Measurements from ENCODE around the gene MARCKS.

The MARCKS gene

DNA sequence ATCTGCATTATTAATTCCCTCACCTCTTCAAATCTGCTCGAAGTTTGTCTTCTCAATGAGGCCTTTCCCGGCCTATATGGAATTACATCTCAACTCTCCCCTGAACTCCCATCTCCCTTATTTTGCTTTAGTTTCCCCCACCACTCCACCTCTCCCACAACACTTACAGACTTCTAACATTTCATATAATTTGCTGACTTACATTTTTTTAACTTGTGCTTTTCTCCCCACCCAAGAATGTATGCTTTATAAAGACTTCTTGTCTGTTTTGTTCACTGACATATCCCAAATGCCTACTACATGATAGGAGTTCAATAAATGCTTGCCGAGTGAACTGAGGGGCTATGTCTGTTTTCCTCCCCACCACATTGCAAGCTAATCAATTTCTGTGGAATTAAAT lies 3.9 kb upstream of the MARCKS start:
- no peak for DNase-seq (ENCODE audit: low spot score)

- peak; percentile 84 for DNase-seq (ENCODE audit: low spot score)
These were observed 2.3 kb upstream of the MARCKS start for GRCh38 chr6:113854531-113855499.

DNA sequence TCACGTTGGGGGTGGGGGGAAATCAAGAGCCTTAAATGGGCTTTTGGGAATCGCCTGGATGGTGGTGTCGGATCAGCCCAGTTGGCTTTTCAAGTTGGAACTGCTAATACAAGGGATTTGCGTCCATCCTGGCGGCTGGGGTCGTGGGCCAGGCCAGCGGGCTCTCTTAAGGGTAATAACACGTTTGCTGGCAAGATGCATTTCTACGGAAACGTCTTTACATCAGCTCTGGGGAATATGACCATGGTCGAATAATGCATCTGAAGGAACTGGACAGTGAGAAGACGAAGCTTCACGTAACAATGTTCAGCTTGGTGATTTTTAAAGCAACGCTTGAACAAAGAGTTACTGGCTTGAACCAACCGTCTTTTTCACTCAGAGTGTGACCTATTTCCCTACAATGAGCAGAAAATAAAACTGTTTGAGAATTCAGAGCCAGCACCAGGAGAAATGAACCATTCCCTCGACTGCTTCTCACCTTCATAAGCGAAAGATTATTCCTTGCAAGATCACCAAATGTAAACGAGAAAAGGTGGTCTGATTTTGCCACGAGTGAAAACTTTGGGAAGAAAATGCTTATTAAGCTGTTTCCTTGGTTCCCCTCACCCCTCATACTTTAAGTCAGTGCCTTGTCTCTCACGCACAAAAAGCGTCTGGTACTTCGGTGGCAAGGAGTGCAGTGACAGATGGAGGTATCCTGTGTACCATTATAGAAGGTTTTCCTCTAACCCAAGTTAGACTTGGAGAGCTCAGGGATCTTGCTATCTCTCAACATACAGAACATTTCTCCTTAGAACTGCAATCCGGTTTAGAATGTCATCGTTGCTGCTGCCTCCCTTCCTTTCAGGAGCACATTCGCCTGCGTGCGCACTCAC lies 1.4 kb upstream of the MARCKS start:
- peak; percentile 20 for DNase-seq (ENCODE audit: low spot score)

- no peak for DNase-seq (ENCODE audit: low spot score)
These were observed 845 bp upstream of the MARCKS start for GRCh38 chr6:113856375-113856624.

DNA sequence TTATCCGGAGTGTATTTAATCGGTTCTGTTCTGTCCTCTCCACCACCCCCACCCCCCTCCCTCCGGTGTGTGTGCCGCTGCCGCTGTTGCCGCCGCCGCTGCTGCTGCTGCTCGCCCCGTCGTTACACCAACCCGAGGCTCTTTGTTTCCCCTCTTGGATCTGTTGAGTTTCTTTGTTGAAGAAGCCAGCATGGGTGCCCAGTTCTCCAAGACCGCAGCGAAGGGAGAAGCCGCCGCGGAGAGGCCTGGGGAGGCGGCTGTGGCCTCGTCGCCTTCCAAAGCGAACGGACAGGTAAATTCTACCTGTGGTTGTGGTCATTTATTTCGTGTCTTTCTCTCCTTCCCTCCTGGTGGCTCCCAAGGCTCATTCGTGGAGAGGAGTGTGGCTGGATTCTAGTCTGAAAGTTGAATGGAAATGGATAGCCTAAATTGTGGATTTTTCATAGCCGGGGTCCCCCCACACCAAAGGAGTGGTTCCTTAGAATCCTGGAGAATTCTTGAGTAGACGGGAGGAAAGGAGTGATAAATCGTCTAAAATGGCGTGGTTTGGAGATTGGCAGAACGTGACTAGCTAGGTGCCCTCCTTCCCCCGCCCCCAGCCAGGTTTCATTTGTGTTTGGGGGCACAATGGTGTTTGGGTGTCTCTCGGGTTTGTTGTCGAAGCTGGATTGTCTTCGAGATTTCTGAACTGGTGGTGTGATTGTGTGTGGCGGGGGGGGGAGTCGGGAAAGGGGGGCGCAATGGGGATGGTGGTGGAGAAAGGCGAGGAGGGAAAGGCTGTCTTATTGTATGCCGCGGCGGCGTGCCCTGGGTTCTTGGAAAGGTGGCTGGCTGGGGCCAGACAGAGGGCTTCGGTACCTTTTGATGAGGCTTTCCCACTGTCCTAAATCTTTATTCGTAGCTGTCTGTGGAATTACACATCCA lies 673 bp downstream of the MARCKS start:
- DNase-seq (ENCODE audit: low spot score) = peak; percentile 50

DNA sequence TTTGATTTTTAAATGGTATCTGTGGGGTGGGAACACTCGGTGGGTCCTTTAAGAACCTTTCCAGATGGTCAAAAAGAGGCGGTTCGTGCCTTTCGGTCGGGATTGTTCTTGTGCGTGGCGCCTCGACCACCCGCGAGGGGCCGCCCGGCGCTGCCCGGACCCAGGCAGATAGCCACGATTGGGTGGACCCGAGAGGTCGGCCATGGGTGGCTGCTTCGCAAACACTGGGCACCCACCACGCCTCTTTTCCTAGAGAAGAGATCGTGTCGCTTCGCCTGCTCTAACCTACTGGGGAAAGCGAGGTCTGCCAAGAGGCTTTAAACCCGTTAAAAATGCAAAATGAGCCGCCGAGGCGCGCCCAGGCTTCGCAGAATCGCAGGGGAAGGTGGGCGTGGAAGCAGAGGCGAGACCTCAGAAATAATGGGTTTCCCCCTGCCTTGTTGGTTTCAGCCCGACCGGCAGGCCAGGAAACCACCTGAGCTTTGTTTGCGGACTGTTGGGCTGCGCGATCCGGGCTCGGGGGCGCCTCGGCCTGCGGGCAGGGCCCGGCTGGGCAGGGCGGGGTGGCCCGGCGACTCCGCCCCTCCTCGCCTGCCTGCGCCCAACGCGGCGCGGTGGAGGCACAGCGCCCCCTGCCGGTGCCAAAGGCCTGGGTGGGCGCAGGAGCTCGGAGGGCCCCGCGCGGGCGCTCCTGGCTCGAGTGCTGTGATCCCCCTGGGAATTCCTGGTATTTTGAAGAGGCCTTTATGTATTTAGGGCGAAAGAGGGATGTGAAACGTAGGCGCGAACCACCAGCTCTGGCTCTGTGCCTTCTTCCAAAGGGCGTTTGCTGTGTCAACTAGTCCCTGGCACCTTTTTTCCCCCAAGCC lies 1.6 kb downstream of the MARCKS start:
- peak; percentile 95 for DNase-seq (ENCODE audit: low spot score)

DNA sequence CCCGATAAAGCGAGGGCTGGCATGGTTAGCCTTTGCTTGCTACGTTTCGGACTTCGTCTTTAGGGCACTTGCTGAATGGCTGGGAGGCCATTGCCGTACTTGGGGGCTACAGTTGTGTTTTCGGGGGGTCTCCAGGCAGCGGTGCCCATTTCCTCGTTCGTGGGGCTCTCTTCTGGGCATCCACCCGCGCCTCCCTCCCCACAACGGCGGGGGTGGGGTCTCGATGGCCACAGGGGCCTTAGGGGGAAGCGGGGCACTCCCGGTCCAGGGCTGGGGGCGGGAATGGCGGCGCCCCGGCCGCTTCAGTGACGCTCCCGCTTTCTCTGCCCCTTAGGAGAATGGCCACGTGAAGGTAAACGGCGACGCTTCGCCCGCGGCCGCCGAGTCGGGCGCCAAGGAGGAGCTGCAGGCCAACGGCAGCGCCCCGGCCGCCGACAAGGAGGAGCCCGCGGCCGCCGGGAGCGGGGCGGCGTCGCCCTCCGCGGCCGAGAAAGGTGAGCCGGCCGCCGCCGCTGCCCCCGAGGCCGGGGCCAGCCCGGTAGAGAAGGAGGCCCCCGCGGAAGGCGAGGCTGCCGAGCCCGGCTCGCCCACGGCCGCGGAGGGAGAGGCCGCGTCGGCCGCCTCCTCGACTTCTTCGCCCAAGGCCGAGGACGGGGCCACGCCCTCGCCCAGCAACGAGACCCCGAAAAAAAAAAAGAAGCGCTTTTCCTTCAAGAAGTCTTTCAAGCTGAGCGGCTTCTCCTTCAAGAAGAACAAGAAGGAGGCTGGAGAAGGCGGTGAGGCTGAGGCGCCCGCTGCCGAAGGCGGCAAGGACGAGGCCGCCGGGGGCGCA lies 2.4 kb downstream of the MARCKS start:
- peak; percentile 48 for DNase-seq (ENCODE audit: low spot score)

DNA sequence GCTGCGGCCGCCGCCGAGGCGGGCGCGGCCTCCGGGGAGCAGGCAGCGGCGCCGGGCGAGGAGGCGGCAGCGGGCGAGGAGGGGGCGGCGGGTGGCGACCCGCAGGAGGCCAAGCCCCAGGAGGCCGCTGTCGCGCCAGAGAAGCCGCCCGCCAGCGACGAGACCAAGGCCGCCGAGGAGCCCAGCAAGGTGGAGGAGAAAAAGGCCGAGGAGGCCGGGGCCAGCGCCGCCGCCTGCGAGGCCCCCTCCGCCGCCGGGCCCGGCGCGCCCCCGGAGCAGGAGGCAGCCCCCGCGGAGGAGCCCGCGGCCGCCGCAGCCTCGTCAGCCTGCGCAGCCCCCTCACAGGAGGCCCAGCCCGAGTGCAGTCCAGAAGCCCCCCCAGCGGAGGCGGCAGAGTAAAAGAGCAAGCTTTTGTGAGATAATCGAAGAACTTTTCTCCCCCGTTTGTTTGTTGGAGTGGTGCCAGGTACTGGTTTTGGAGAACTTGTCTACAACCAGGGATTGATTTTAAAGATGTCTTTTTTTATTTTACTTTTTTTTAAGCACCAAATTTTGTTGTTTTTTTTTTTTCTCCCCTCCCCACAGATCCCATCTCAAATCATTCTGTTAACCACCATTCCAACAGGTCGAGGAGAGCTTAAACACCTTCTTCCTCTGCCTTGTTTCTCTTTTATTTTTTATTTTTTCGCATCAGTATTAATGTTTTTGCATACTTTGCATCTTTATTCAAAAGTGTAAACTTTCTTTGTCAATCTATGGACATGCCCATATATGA lies 3.2 kb downstream of the MARCKS start:
- DNase-seq (ENCODE audit: low spot score) = peak; percentile 34

DNA sequence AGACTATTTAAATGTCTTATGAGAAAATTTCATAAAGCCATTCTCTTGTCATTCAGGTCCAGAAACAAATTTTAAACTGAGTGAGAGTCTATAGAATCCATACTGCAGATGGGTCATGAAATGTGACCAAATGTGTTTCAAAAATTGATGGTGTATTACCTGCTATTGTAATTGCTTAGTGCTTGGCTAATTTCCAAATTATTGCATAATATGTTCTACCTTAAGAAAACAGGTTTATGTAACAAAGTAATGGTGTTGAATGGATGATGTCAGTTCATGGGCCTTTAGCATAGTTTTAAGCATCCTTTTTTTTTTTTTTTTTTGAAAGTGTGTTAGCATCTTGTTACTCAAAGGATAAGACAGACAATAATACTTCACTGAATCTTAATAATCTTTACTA lies 5.0 kb downstream of the MARCKS start:
- no peak for DNase-seq (ENCODE audit: low spot score)

DNA sequence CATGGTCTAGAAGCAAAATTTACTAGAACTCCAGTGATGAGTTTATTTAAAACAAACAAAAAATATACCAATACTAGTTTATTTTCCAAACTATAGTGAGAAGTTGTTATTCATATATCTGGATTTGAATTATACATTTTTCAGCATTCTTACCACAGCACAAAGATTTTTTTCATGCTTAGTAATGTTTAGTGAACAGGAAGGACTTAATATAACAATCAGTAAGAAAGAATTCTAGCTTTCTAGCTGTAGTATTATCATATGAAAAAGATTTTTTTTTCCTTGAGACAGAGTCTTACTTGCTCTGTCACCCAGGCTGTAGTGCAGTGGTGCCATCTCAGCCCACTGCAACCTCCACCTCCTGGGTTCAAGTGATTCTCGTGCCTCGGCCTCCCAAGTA lies 13.8 kb downstream of the MARCKS start:
- DNase-seq (ENCODE audit: low spot score) = no peak

- no peak for DNase-seq (ENCODE audit: low spot score)
These were observed 14.8 kb downstream of the MARCKS start for GRCh38 chr6:113871975-113872374.

DNA sequence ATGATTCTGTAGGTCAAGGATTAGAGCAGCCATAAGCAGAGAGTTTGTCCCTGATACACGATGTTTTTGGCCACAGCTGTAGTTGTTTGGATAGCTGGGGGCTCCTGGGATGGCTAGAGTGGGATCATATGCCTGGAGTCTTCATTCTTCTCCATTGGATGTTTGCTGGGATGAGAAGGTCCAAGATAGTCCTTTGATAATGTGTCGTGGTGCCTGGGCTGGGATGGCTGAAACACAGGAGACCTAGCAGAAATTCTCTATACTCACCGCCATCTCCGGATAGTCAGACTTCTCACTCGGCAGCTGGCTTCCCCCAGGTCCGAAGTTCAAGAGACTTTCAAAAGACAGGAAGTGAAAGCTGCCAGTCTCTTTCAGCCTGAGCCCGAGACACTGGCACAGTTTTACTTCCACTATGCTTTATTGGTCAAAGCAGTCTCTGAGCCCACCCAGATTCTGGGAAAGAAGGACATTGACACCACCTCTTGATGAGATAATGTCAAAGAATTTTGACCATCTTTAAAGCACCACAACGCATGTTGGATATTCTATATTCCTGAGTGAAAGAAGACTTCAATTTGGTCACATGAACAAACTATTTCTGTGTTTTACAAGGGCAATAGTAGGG lies 16.0 kb downstream of the MARCKS start:
- no peak for DNase-seq (ENCODE audit: low spot score)

DNA sequence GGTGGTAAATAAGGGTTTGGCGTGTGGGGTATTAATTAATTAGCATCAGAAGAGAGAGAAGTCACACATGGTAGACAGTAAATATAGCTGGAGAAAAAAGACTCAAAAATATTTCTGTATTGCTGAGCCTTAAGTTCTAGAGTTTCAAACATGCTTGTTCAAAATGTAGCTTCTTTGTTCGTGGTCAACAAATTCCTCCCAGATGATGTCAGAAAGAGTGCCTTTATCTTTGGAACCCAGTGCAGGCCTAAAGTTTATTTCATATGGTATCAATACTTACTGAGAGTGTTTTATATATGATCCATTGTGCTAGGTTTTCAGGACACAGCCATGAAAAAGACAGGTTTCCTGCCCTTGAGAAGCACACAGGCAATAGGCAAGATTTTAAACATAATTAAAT lies 18.3 kb downstream of the MARCKS start:
- DNase-seq (ENCODE audit: low spot score) = peak; percentile 35

DNA sequence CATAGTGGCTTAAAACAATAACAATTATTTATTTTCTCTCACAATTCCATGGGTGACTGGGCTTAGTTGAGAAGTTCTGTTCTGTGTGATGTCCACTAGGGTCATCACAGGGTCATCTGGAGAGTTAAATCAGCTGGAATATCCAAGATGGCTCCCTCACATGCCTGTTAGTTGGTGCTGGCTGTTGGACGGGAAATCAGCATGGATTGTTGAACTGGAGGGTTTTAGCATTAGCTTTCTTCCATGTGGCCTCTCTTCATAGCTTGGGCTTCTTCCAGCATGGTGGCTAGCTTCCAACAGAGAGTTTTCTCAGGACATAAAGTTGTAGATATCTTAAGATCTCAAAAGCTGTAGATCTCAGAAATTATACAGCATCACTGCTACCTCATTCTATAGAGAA lies 19.6 kb downstream of the MARCKS start:
- no peak for DNase-seq (ENCODE audit: low spot score)

GRCh38 chr6:113879186-113880096 lies 22.3 kb downstream of the MARCKS start:
- DNase-seq (ENCODE audit: low spot score) = peak; percentile 79

GRCh38 chr6:113881478-113881980 lies 24.4 kb downstream of the MARCKS start:
- no peak for DNase-seq (ENCODE audit: low spot score)

DNA sequence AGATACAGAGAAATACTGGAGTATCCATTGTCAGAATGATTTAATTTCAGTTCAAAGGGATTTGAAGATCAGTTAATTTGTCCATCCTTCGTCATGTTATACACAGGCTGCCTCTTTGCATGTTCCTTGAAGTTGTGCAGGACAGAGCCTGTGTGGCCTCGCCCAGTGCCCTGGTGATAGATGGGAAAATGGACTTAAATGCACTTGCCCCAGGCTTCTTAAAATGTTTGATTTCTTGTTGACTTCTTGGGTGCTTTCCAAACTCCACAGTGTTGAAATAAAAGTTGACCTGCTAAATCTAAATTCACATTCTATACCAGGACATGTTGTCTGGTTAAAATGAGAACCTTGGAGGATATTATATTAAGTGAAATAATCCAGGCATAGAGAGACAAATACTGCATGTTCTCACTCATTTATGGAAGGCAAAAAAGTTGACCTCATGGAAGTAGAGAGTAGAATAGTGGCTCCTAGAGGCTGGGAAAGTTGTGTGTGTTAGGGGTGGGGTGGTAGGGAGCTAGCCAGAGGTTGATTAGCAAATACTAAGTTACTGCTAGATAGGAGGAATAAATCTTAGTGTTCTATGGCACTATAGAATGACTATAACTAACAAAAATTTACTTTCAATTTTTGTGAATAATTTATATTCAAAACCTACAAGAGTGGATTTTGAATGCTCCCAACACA lies 25.3 kb downstream of the MARCKS start:
- DNase-seq (ENCODE audit: low spot score) = no peak
